Measurements from ENCODE around the gene LATS2.

The LATS2 gene

DNA sequence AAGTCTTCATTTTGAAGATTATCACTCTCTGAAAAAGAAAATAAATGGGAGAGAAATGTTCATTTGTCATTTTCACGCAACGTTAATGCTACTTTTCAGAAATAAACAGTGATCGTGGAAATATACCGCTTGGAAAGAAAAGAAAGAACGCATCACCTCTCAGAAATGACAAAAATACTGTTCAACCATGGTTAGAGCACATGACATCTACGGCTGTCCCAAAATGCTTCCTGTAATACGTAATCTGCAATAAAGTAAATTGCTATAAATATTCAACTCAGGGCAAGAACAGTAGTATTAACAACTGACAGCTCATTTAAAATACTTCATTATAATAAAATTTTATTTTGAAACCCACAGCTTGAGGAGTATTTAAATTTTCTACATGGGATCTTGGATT is 15.2 kb downstream of the LATS2 start:
- DNase-seq, result no peak

DNA sequence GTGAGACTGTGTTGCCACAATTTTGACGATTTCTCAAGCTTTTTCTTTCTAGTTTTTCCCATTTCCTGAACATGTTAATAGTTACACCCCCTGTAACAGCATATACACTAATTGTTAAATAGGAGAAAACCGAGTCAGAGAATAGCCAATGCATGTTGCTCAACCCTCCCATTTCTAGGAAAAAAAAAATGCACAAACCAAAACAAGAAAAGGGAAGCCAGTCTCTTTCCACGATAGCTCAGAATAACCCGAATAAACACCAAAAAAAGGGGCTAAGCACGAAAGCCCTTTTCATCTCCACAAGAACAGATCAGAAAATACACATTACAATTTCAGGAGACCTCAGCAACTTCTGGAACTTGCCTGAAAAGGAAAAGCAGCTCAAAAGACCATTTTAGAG is 16.3 kb downstream of the LATS2 start:
- DNase-seq, result no peak

- no peak for DNase-seq
Observed at GRCh38 chr13:21043898-21044297, 17.5 kb downstream of the LATS2 start.

- DNase-seq, result no peak
Observed at GRCh38 chr13:21040120-21040826, 21.1 kb downstream of the LATS2 start.

GRCh38 chr13:21039097-21039800 is 22.1 kb downstream of the LATS2 start:
- no peak for DNase-seq

DNA sequence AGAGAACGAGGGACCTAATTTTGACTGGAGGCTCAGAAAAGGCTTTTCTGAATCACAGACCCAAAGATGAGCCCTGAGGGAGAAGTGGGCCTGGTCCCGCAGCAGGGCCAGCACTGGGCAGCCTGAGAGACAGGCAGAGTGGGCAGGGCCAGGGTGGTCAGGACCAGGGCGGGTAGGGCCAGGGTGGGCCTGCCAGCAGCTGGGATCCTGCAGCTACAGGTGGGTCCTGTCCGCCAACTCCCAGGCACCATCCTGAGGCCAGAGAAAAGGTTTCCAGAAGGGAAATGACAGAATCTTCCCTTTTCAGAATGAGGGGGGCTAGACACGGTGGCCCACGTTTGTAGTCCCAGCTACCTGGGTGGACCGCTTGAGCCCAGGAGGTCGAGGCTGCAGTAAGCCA is 23.7 kb downstream of the LATS2 start:
- no peak for DNase-seq

DNA sequence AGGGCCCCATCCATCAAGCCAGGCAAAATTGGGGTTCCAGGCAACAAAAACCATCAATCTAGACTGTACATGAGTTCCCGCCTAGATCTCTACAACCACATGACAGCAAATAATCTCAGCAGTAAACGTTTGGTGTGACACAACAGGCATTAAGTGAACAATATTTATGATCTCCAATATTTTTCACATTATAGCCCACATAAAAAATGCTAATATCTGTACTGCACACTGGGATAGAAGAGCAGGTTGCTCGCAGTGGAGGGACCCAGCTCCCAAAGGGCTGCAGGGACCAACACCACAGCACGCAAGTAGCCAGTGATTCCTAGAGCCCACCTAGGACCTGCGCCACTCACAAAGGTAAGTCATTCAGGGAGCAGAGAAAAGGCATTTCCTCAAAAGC is 25.9 kb downstream of the LATS2 start:
- no peak for DNase-seq

- no peak for DNase-seq
Observed at GRCh38 chr13:21034603-21035191, 26.7 kb downstream of the LATS2 start.

DNA sequence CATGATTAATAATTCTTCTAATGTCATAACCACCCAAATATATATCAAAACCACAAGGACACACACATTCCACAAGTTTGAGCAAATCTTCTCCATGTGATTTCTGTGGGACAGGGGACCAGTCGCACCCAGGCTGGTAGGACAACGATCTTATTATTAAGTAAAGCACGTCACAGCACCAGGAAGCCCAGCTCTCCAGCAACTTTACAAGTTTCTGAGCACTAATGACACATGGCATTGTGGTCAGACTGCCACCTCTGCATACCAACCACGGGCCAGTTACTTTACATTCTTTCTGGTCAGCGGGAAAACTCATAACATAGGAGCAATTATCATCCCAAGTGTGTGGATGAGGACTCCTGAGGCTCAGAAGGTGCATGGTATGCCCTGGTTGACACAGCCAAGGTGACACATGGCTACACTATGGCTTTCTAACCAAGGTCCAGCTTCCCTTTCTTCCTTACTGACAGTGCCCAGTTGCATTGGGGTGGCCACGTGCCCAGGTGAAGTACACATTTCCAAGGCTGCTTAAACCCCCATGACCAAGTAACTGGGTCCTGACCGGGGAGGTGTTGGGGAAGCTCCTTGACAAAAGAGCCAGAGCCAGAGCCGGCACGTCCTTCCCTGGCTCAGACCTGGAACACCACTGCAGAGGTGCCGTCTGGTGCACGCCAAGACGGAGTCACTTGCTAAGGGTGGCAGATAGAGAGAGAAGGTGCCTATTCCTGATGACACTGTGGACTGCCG is 27.4 kb downstream of the LATS2 start:
- no peak for DNase-seq

DNA sequence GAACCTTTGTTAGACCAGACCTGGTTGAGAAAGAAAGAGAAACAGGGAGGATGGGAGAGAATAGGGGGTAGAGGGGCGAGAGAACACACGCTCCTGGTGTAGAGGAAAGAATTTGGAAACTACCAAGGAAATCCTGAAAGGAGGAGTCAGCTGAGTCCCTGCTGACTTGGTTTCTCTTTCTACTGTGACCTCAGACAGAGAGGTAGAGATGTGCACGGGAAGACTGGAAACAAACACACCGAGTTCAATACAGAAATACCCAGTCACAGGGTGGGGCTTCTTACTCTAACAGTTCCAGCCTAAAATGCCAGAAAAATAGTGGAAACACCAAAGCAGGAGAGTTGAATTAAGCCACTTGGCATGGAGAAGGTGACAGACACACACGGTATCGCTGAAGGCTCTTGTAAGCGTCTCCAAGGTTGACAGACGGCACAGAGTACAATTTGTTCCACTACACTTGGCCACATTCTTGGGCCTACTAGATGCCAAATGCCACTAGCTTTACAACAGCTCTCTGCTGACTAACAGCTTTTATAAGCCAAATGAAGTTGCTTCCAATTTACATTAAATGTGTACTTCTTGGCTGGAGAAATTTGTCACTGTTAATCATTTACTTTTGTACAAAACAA is 28.1 kb downstream of the LATS2 start:
- DNase-seq, result no peak

GRCh38 chr13:21032656-21033055 is 28.7 kb downstream of the LATS2 start:
- no peak for DNase-seq

GRCh38 chr13:21031594-21032275 is 29.7 kb downstream of the LATS2 start:
- no peak for DNase-seq

DNA sequence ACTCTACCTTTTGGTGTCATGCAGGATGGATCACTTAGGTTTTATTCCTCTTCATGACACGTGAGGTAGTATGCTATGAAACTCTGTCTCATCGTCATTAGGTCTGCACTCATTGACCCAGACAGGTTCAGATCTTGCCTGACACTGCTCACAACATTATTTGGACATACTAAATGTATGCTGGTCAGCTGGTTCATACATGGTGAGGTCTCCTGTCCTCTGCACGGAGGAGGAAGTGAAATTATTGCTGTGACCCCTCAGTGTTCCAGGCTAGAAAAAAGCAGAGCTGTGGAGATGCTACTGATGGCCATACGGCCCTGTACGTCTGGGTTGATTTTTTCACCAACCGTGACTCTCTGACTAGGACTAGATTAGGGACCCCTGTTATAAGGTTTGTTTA is 35.8 kb downstream of the LATS2 start:
- no peak for DNase-seq

- DNase-seq, result no peak
Observed at GRCh38 chr13:21022056-21022979, 39.1 kb downstream of the LATS2 start.

GRCh38 chr13:21020581-21020980 is 40.8 kb downstream of the LATS2 start:
- no peak for DNase-seq

DNA sequence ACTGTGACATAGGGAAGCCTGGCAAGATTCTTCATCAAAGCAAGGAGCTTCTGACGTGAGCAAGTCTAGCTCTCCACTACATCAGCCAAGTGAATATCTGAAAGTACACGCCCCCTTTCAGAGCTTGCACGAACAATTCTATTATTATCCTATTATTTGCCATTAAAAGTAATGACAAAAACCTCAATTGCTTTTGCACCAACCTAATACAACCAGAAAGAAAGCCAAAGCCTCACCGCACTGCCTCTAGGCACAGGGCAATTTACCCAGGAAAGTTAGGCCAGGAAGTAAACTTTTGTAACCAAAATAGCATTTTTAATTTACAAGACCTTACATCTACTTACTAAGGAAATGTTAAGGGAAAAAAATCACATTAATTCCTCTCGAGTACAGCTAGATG is 41.2 kb downstream of the LATS2 start:
- no peak for DNase-seq

- no peak for DNase-seq
Observed at GRCh38 chr13:21018220-21018619, 43.2 kb downstream of the LATS2 start.

- no peak for DNase-seq
Observed at GRCh38 chr13:21016487-21016886, 44.9 kb downstream of the LATS2 start.

DNA sequence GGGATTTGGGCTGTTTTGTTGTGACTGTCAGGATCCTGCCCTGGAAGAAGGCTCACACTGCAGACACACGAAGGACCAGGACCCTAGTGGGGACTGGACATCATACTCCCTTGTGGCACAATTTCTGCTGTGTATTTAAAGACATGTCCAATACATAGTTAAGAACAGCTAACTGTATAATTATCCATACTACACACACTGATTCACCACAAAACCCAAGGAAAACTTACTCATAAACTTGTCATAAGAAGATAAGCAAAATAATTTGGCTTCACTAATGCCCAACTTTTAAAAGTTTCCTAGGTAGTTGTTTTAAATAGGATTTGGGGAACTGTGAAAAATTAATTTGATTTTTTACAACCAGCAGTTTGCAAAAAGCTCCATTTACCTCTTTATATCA is 46.1 kb downstream of the LATS2 start:
- no peak for DNase-seq

- DNase-seq, result no peak
Observed at GRCh38 chr13:21014502-21015170, 46.8 kb downstream of the LATS2 start.

DNA sequence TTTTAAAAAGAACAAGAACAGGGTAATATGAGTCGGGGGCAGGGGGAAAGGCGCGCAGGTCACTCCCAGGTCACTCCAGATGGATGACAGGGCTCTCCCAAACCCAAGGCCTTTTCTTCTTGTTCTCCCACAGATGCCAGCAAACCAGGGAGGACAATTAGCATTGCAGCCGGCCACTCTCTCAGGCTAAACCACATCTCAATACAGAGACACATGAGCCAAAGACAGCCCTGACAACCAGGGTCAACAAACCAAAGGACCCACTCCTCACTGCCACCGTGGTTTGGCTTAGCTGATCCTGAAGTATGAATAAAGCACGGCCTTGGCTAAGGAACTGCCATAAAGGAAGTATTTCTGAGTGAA is 47.3 kb downstream of the LATS2 start:
- DNase-seq, result no peak

Measured in NCI-H1048 (cell line).